Measurements from ENCODE around the gene ITPR2.

The ITPR2 gene

DNA sequence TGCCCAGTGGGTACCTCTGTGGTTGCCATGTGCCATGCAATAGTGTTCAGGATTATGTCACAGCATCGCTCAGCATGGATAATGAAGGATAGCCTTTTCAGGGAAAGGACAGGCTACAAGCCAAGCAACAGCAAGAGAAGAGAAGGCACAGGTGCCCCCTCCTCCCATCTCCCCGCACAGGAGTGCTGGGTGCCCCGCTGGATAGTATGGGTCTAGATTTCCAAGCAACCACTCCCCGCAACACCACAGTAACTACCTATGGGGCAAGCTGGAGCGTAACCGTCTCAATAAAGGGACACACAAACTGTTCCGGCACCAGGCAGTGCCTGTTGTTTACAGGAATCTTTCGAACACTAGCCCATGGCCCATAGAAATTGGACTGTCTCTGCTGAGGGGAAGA, 222.2 kb downstream of the ITPR2 start:
- no peak overlapping the region for H3K4me2 ChIP-seq (ENCODE audit: low read length)
- H3K36me3 ChIP-seq (replicated peaks; ENCODE audit: low read depth, low read length) = no peaks in the 10 kb centered on the region
- H3K9ac ChIP-seq (ENCODE audit: low read length) = no peak overlapping the region
- no peaks in the 10 kb centered on the region for H3K27me3 ChIP-seq (ENCODE audit: low read depth, low read length)
- H3K79me2 ChIP-seq (ENCODE audit: low read length) = no peaks in the 10 kb centered on the region
- H2AFZ ChIP-seq (ENCODE audit: low read depth, low read length) = no peak overlapping the region
- no peaks in the 10 kb centered on the region for H3K4me1 ChIP-seq (ENCODE audit: low read length)
- H3K27ac ChIP-seq (ENCODE audit: low read length) = no peak overlapping the region
- no peak overlapping the region for H3K4me3 ChIP-seq (ENCODE audit: low read length)
- peaks cover 2% of the 10 kb centered on the region; the same call in 1 of the 2 replicates for H4K20me1 ChIP-seq (ENCODE audit: insufficient read depth, low read length)
- TF ChIP-seq, protein P1, sequence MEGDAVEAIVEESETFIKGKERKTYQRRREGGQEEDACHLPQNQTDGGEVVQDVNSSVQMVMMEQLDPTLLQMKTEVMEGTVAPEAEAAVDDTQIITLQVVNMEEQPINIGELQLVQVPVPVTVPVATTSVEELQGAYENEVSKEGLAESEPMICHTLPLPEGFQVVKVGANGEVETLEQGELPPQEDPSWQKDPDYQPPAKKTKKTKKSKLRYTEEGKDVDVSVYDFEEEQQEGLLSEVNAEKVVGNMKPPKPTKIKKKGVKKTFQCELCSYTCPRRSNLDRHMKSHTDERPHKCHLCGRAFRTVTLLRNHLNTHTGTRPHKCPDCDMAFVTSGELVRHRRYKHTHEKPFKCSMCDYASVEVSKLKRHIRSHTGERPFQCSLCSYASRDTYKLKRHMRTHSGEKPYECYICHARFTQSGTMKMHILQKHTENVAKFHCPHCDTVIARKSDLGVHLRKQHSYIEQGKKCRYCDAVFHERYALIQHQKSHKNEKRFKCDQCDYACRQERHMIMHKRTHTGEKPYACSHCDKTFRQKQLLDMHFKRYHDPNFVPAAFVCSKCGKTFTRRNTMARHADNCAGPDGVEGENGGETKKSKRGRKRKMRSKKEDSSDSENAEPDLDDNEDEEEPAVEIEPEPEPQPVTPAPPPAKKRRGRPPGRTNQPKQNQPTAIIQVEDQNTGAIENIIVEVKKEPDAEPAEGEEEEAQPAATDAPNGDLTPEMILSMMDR (IDR thresholded peaks at IDR 0.05; ENCODE audit: low read depth, low read length) = no peak
- TF ChIP-seq EZH2phosphoT487 (IDR thresholded peaks at IDR 0.05; ENCODE audit: low read depth) = no peak
- H3K9me3 ChIP-seq (ENCODE audit: insufficient read depth, low read length) = no peaks in the 10 kb centered on the region

DNA sequence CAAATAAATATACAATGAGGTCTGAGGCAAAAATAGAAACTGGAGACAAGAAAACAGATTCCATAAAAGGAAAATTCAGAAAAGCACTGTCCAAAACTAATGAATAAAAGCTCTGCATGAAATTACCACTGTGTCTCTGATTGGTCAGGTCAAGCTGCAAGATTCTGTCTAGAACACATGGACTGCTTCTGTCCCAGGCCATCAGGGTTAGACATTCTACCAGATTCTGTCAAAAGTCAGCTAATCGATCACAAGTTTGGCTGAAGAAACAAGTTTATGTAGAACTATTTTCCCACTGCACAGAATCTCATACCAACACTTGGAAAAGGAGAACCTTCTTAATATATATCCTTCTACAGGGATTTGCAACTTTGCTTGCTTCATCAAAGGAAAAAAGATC, 223.0 kb downstream of the ITPR2 start:
- peaks cover 2% of the 10 kb centered on the region; the same call in 1 of the 2 replicates for H4K20me1 ChIP-seq (ENCODE audit: insufficient read depth, low read length)
- no peak overlapping the region for H3K27ac ChIP-seq (ENCODE audit: low read length)
- H3K4me2 ChIP-seq (ENCODE audit: low read length) = no peak overlapping the region
- no peak overlapping the region for H2AFZ ChIP-seq (ENCODE audit: low read depth, low read length)
- no peak for TF ChIP-seq EZH2phosphoT487 (IDR thresholded peaks at IDR 0.05; ENCODE audit: low read depth)
- TF ChIP-seq, protein P1 (IDR thresholded peaks at IDR 0.05; ENCODE audit: low read depth, low read length) = no peak
- H3K9me3 ChIP-seq (ENCODE audit: insufficient read depth, low read length) = no peaks in the 10 kb centered on the region
- no peak overlapping the region for H3K4me3 ChIP-seq (ENCODE audit: low read length)
- H3K27me3 ChIP-seq (ENCODE audit: low read depth, low read length) = no peaks in the 10 kb centered on the region
- H3K36me3 ChIP-seq (replicated peaks; ENCODE audit: low read depth, low read length) = no peaks in the 10 kb centered on the region
- H3K79me2 ChIP-seq (ENCODE audit: low read length) = no peaks in the 10 kb centered on the region
- no peak overlapping the region for H3K9ac ChIP-seq (ENCODE audit: low read length)
- H3K4me1 ChIP-seq (ENCODE audit: low read length) = no peaks in the 10 kb centered on the region

DNA sequence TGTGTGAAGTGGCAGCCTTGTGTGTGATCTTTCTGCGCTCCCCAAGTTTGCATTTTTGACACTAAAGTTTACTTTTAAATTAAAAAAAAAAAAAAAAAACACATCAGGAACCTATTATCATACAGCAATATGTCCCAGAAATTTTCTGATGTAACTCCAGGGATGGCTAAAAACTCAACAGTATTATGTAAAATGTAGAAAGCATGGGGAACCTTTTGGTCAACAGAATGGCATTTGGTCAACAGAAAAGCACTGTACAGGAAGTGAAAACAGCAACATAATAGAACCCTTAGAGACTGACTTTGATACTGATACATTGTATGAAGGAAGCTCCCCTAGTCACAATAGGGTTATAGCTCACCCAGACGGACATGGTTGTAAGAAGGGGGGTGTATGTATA, 224.3 kb downstream of the ITPR2 start:
- Histone ChIP-seq H4K20me1 (ENCODE audit: insufficient read depth, low read length) (peaks cover 2% of the 10 kb centered on the region; the same call in 1 of the 2 replicates), H3K36me3 (replicated peaks; ENCODE audit: low read depth, low read length) (no peaks in the 10 kb centered on the region), H3K9ac (ENCODE audit: low read length) (no peak overlapping the region), H3K9me3 (ENCODE audit: insufficient read depth, low read length) (no peaks in the 10 kb centered on the region), H3K27ac (ENCODE audit: low read length) (no peak overlapping the region), H3K4me3 (ENCODE audit: low read length) (no peak overlapping the region), H3K79me2 (ENCODE audit: low read length) (no peaks in the 10 kb centered on the region), H3K27me3 (ENCODE audit: low read depth, low read length) (no peaks in the 10 kb centered on the region), H3K4me2 (ENCODE audit: low read length) (no peak overlapping the region), H2AFZ (ENCODE audit: low read depth, low read length) (no peak overlapping the region), H3K4me1 (ENCODE audit: low read length) (no peaks in the 10 kb centered on the region)
- TF ChIP-seq, protein P1 (IDR thresholded peaks at IDR 0.05; ENCODE audit: low read depth, low read length) = no peak
- TF ChIP-seq EZH2phosphoT487 (IDR thresholded peaks at IDR 0.05; ENCODE audit: low read depth) = no peak

DNA sequence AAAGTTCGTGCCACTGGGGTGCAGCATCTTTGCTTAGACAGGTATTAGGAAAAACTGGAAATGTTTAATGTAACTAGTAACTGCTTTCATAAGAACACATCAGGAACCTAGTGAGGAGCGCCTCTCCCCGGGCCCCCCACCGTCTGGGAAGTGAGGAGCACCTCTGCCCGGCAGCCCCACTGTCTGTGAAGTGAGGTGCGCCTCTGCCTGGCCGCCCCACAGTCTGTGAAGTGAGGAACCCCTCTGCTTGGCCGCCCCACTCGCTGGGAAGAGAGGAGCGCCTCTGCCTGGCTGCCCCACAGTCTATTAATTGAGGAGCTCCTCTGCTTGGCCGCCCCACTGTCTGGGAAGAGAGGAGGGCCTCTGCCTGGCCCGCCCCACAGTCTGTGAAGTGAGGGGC, 224.7 kb downstream of the ITPR2 start:
- Histone ChIP-seq H3K36me3 (replicated peaks; ENCODE audit: low read depth, low read length) (no peaks in the 10 kb centered on the region), H3K4me3 (ENCODE audit: low read length) (no peak overlapping the region)

More for the DNA sequence above, 224.7 kb downstream of the ITPR2 start:
- Histone ChIP-seq H3K27me3 (ENCODE audit: low read depth, low read length) (no peaks in the 10 kb centered on the region), H4K20me1 (ENCODE audit: insufficient read depth, low read length) (no peaks in the 10 kb centered on the region; the same call in 1 of the 2 replicates), H2AFZ (ENCODE audit: low read depth, low read length) (no peak overlapping the region), H3K9ac (ENCODE audit: low read length) (no peak overlapping the region), H3K9me3 (ENCODE audit: insufficient read depth, low read length) (no peaks in the 10 kb centered on the region), H3K4me1 (ENCODE audit: low read length) (no peaks in the 10 kb centered on the region), H3K79me2 (ENCODE audit: low read length) (no peaks in the 10 kb centered on the region), H3K4me2 (ENCODE audit: low read length) (no peak overlapping the region), H3K27ac (ENCODE audit: low read length) (no peak overlapping the region)
- no peak for TF ChIP-seq EZH2phosphoT487 (IDR thresholded peaks at IDR 0.05; ENCODE audit: low read depth)
- TF ChIP-seq, protein P1 (IDR thresholded peaks at IDR 0.05; ENCODE audit: low read depth, low read length) = no peak

Data from OCI-LY3 (cell line).